Tibial nerve (tissue), 4 donors: Measurements from ENCODE around the gene ADI1.

Experiments
- EP300 ChIP-seq, 2 donors: sonication (generic); formaldehyde crosslinking; IDR thresholded peaks; one replicate each; pipeline ENCODE4 v1.6.1; 2017; ENCODE audit warnings: antibody characterized with exemption in 2 of 2, mild to moderate bottlenecking in 1 of 2
- POLR2A ChIP-seq, 2 donors: fragments of 450-650 bp; IDR thresholded peaks; one replicate each; pipeline ENCODE4 v1.6.1; 2017; ENCODE audit warnings: antibody characterized with exemption in 2 of 2, mild to moderate bottlenecking in 2 of 2, moderate library complexity in 2 of 2
- TF ChIP-seq, protein P1 (sequence below), 5 experiments: fragments of 200-600 bp in 3 of 5; fragments of 450-650 bp in 2 of 5; sonication (generic) in 3 of 5; IDR thresholded peaks; one replicate each; pipeline ENCODE4 v1.5.1; 2016 to 2019; ENCODE audit warnings: antibody characterized with exemption in 5 of 5, mild to moderate bottlenecking in 3 of 5, moderate library complexity in 2 of 5

DNA sequence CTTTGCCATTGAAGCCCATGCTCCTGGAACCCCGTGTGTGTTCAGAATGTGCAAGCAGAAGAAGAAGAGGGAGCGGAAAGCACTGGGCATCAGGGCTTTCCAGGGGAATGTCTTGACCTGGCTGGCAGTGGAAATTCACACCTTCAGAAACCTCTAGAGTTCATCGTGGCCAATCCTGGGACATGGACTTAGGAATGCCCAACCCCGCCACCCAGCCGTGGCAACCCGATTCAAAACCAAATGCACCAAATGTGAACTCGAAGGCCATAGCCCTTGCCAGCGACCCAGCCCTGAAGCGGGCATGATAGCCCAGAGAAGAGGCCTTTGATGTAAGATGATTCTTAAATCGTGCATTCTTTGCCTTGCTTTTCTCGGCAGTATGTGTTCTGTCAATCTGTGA lies 69.4 kb downstream of the ADI1 start:
- TF ChIP-seq, protein P1, sequence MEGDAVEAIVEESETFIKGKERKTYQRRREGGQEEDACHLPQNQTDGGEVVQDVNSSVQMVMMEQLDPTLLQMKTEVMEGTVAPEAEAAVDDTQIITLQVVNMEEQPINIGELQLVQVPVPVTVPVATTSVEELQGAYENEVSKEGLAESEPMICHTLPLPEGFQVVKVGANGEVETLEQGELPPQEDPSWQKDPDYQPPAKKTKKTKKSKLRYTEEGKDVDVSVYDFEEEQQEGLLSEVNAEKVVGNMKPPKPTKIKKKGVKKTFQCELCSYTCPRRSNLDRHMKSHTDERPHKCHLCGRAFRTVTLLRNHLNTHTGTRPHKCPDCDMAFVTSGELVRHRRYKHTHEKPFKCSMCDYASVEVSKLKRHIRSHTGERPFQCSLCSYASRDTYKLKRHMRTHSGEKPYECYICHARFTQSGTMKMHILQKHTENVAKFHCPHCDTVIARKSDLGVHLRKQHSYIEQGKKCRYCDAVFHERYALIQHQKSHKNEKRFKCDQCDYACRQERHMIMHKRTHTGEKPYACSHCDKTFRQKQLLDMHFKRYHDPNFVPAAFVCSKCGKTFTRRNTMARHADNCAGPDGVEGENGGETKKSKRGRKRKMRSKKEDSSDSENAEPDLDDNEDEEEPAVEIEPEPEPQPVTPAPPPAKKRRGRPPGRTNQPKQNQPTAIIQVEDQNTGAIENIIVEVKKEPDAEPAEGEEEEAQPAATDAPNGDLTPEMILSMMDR (IDR thresholded peaks at IDR 0.05) = no peak
- TF ChIP-seq POLR2A (IDR thresholded peaks at IDR 0.05) = no peak
- no peak for TF ChIP-seq EP300 (IDR thresholded peaks at IDR 0.05)
